Subcutaneous abdominal adipose tissue (tissue), 5 donors: ENCODE results near the gene PRR15L.
A peak's percentile ranks its signal among the peaks of the same experiment; 100 is the strongest.
"Not testable (repeated sequence)": the region's sequence is repeated elsewhere in the genome, so short reads cannot be mapped to it uniquely, and the experiment has no call there.

Experiments used
- H3K27ac ChIP-seq: one replicate; pipeline ENCODE4 v1.7.0; 2013; ENCODE audit warnings: low read depth, mild to moderate bottlenecking, inconsistent platforms, low read length, moderate library complexity
- H3K27me3 ChIP-seq, 5 donors: one replicate each; pipeline ENCODE4 v1.7.0; 2013; ENCODE audit warnings: low read length in 5 of 5, inconsistent platforms in 1 of 5; ENCODE audit not compliant: control insufficient read depth in 5 of 5, insufficient read depth in 4 of 5
- H3K36me3 ChIP-seq, 5 donors: one replicate each; pipeline ENCODE4 v1.7.0; 2013; ENCODE audit warnings: low read length in 5 of 5; ENCODE audit not compliant: control insufficient read depth in 5 of 5, insufficient read depth in 5 of 5
- H3K4me1 ChIP-seq, 5 donors: one replicate each; pipeline ENCODE4 v1.7.0; 2013; ENCODE audit warnings: low read length in 5 of 5, mild to moderate bottlenecking in 3 of 5, moderate library complexity in 1 of 5; ENCODE audit not compliant: control insufficient read depth in 5 of 5, insufficient read depth in 5 of 5
- H3K4me3 ChIP-seq, 5 donors: one replicate each; pipeline ENCODE4 v1.7.0; 2013; ENCODE audit warnings: low read length in 5 of 5, low read depth in 1 of 5
- H3K9ac ChIP-seq, 5 donors: one replicate each; pipeline ENCODE4 v1.7.0; 2013; ENCODE audit warnings: low read length in 5 of 5, mild to moderate bottlenecking in 4 of 5, moderate library complexity in 3 of 5
- H3K9me3 ChIP-seq, 5 donors: one replicate each; pipeline ENCODE4 v1.7.0; 2013; ENCODE audit warnings: low read length in 5 of 5; ENCODE audit not compliant: control insufficient read depth in 5 of 5
- donor health status: healthy.
- donor health status: healthy.
- donor health status: healthy.
- donor health status: healthy.
- donor health status: healthy.

Gene PRR15L

DNA sequence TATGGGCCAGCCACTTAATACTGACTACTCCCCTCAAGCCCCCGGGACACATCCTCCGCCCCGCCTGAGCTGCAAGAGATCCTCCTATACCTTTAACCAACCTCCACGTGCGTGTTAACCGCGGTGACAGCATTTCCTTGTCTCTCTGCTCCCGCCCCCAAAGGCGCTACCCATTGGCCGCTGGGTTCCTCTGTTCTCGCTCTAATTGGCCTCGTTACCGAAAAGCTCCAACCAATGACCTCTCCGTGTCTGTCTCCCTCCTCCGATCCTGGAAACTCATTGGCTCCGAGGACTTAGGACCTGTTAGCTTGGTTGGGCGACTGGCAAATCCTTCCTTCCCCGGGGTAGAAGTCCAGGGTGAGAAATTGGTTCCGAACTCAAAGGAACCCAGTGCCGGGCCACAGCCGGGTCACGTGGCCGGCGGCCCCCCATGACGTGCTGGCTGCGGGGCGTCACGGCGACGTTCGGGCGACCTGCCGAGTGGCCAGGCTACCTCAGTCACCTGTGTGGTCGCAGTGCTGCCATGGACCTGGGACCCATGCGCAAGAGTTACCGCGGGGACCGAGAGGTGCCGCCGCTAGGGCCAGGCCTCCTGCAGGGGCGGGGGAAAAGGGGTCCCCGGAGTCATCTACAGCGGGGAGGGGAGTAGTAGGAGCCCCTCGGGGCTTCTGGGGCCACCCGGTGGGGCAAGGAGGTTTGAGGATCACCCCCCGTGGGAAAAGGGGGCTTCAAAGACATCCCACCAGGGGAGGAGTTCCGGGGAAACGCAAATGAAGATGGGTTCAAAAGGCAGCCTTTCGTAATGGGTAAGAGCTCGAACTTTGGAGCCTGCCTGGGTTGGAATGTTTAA is 16.2 kb downstream of the PRR15L start, which contains the start of gene PNPO:
Gene PNPO, plus strand, starts transcription at position 326 of the 850 bp plus-strand sequence. Its CDS starts 105 bp downstream, at position 431.
- Histone ChIP-seq H3K36me3 (peaks cover 0 to 31% (median 19%) of the 10 kb centered on the region in 5 donors), H3K4me3 (peak within 1 kb of the TSS; percentile 71 to 93 (median 83)), H3K9ac (peak within 1 kb of the TSS; percentile 81 to 97 (median 87)), H3K27me3 (no peaks in the 10 kb centered on the region), H3K9me3 (no peaks in the 10 kb centered on the region), H3K27ac (peak within 1 kb of the TSS; percentile 76), H3K4me1 (peaks cover 2 to 39% (median 29%) of the 10 kb centered on the region in 5 donors)

DNA sequence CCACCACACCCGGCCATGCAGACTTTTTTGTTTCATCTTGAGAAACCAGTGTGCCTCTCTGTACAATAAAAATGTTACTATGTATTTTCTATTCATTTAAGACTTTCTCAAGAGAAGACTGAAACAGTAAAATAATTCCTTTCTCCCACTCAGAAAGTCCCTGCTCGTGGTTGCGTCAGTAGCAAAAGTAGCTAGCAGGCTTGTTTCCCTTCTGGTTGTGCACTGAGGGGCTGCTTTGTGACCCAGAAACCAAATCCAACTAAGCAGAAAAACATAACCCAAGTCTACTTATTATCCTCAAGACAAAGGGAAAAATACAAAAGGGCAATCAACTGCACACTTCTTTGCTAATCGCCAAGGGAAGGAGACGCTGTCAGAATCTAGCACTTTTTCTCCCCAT is 19.7 kb downstream of the PRR15L start:
- Histone ChIP-seq H3K4me3 (no peak overlapping the region), H3K27me3 (no peaks in the 10 kb centered on the region), H3K27ac (no peak overlapping the region), H3K9me3 (no peaks in the 10 kb centered on the region), H3K36me3 (no peaks in the 10 kb centered on the region), H3K4me1 (peaks cover 2 to 29% (median 21%) of the 10 kb centered on the region in 5 donors), H3K9ac (no peak overlapping the region)

DNA sequence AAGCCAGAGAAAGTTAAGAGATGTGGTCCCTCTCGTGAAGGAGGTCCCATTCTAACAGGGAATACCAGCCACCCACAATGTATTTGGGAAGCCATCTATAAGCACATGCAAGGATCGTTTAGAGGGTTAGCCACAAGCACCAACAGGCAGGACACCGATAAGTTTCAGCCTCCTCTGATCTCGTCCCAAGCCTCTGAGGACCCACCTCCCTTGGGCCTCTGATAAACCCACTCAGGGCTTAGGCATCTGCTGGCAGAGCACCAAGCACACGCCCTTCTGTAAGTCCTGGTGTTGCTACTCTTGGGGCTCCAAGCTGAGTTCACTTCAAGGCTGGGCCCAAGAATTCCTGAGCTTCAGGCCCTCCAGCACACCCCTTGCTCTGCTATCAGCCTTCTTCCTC is 21.7 kb downstream of the PRR15L start:
- Histone ChIP-seq H3K4me1 (peaks cover 0 to 16% (median 6%) of the 10 kb centered on the region in 5 donors), H3K9me3 (no peaks in the 10 kb centered on the region), H3K27ac (no peak overlapping the region), H3K4me3 (no peak overlapping the region), H3K27me3 (no peaks in the 10 kb centered on the region), H3K9ac (no peak overlapping the region), H3K36me3 (no peaks in the 10 kb centered on the region)

DNA sequence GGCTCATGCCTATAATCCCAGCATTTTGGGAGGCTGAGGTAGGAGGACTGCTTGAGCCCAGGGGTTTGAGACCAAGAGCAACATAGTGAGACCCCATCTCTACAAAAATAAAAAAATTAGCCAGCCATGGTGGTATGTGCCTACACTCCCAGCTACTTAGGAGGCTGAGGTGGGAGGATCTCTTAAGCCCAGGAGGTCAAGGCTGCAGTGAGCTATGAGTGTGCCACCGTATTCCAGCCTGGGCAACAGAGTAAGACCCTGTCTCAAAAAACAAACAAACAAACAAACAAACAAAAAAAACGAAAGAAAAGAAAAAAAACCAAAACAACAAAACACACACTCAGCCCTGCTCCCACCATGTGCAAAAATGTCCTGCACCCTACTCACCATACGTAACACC is 22.2 kb downstream of the PRR15L start:
- H3K27ac ChIP-seq, H3K9me3 ChIP-seq, H3K36me3 ChIP-seq, H3K27me3 ChIP-seq, H3K9ac ChIP-seq, H3K4me3 ChIP-seq: not testable (repeated sequence)
- H3K4me1 ChIP-seq = peaks cover 0 to 12% (median 3%) of the 10 kb centered on the region in 5 donors

DNA sequence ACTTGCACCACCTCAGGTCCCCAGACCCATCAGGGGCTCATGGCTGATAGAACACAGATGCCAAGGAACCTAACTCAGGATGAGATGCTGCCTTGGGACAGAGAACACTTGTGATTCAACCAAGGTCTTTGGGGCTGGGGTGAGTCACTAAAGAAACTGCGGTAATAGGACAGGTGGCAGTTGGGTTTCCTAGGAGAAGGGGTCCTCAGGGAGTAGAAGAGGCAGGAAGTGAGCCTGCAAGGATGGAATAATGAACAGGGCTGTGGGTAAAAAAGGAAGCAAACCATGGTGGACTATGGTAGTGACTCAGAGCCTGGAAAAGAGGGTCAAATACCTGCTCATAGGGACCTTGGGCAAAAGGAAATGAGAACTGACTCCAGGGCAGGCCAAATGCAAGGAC is 22.8 kb downstream of the PRR15L start:
- no peak overlapping the region for H3K4me3 ChIP-seq
- peaks cover 0 to 12% (median 3%) of the 10 kb centered on the region in 5 donors for H3K4me1 ChIP-seq
- no peaks in the 10 kb centered on the region for H3K9me3 ChIP-seq
- H3K36me3 ChIP-seq = peaks cover 0 to 7% (median 4%) of the 10 kb centered on the region in 5 donors
- H3K9ac ChIP-seq = no peak overlapping the region
- H3K27ac ChIP-seq = no peak overlapping the region
- no peaks in the 10 kb centered on the region for H3K27me3 ChIP-seq

DNA sequence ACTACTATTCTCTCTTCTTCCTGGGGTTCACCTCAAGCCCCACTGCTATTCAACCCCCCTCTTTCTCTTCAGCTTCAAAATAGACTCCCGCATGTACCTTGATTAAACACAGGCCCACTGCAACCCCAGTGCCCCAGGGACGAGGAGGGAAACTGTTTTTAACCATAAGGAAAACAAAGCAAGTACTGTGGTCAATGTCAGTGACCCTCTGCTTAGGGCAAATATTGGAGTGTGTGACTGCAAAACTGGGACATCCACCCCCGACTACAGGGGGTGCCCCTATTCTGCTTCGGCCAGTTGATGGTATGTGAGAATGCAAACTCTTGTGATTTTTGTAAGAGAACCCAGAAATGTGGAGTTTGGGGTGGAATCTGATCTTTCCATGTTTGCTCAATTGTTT is 25.8 kb downstream of the PRR15L start:
- Histone ChIP-seq H3K4me3 (no peak overlapping the region), H3K9ac (no peak overlapping the region), H3K9me3 (no peaks in the 10 kb centered on the region), H3K27ac (no peak overlapping the region), H3K4me1 (peaks cover 3 to 12% (median 7%) of the 10 kb centered on the region in 5 donors), H3K27me3 (no peaks in the 10 kb centered on the region), H3K36me3 (peaks cover 0 to 31% (median 23%) of the 10 kb centered on the region in 5 donors)

DNA sequence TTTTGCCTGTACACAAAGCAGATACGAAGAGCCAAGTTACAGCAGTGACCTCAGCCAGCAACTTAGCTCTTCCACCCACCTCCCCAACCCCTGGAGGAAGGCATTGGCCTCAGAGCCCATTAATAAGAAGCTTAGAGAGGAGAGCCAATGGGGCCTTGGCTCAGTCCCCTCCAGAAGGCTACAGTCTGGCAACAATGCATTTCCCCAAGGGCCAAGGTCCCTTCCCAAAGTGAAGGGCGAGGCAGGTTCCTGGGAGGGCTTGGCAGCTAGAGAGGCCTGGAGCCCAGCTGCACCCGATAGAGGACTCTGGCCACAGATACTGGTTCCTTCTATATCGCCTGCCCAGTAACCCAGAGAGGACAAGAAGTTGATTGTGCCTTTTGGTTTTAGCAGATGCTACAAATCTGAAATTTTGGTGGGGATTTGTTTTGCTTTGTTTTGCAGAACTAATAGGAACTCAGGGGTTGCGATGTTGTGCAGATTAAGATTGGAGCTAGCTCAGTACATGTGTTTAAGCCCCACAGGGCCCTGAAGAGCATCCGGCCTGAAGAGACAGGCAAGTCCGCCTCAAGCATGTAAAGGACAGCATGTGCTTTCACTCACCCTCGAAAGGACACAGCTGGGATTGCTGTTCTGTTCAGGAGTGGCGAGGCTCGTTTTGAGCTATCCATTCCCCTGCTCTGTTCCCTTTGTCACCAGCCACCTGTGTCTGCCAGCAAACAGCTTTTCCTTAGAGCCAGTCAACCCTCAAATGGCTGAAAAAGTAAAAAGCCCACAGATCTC is 28.3 kb downstream of the PRR15L start:
- Histone ChIP-seq H3K27me3 (no peaks in the 10 kb centered on the region), H3K4me1 (peaks cover 3 to 16% (median 7%) of the 10 kb centered on the region in 5 donors), H3K9ac (peak overlapping the region in 2 of 5 donors; percentile 23), H3K36me3 (peaks cover 2 to 54% (median 42%) of the 10 kb centered on the region in 5 donors), H3K9me3 (no peaks in the 10 kb centered on the region), H3K4me3 (no peak overlapping the region), H3K27ac (no peak overlapping the region)

DNA sequence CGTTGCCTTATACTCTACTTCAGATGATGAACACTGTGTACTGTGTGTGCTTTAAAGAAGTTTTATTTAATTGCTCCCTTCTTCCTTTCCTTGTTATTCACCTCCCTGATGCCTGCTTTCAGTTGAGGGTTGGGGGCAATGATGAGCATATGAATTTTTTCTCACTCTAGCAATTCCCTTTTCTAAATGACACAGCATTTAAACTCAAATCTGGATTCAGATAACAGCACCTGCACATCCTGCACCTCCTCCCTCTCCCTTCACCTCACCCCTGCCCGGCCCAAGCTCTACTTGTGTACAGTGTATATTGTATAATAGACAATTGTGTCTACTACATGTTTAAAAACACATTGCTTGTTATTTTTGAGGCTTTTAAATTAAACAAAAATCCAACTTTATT is 29.3 kb downstream of the PRR15L start:
- Histone ChIP-seq H3K36me3 (peaks cover 5 to 63% (median 52%) of the 10 kb centered on the region in 5 donors), H3K4me3 (no peak overlapping the region), H3K4me1 (peaks cover 3 to 16% (median 7%) of the 10 kb centered on the region in 5 donors), H3K27me3 (no peaks in the 10 kb centered on the region), H3K9ac (no peak overlapping the region), H3K9me3 (no peaks in the 10 kb centered on the region), H3K27ac (no peak overlapping the region)

DNA sequence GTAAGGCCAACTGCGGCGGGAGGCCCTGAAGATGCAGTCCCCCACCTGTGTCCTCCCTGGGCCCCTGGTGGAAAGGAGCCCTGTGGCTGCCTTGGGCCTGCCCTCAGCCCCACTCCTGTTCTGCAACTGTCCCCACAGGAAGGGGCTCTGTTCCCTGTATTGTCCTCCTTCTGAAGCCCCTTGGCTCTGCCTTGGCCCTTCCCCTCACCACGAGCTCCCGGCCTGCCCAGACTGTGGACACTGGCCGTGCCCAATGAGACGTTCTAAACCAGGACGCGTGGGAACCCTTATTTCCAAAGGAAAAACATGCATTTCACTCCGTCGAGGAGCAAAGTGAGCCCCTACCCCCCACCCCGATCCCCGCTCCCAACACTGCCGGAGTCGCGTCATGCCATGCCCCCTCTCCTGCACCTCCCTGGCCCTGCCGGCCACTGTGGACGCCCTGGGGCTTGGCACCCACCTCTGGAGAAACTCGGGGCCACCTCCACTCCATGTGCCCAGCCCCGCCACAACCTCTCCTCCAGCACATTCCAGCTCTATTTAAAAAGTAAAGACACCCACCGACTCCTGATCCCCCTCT is 29.8 kb downstream of the PRR15L start:
- Histone ChIP-seq H3K27me3 (no peaks in the 10 kb centered on the region), H3K36me3 (peaks cover 7 to 69% (median 57%) of the 10 kb centered on the region in 5 donors), H3K9ac (no peak overlapping the region), H3K4me3 (no peak overlapping the region), H3K4me1 (peaks cover 3 to 16% (median 7%) of the 10 kb centered on the region in 5 donors), H3K9me3 (no peaks in the 10 kb centered on the region), H3K27ac (no peak overlapping the region)
